Measurements from ENCODE around the gene VEZT.

- TF ChIP-seq CTCF (IDR thresholded peaks at IDR 0.05) (no peak), POLR2A (IDR thresholded peaks at IDR 0.05) (peak; percentile 12), EP300 (IDR thresholded peaks at IDR 0.05) (no peak)
Measured at GRCh38 chr12:95204141-95204866, 13.3 kb upstream of the VEZT start.

Measured in ovary (tissue), 3 donors.